Stimulated activated CD4-positive, alpha-beta T cell treated with anti-CD3 and anti-CD28 coated beads, Interleukin-1b, Interleukin-23, amount 100 ng/mL, for 48 hours (primary cell): ENCODE data around the gene SLC7A4.
A peak's percentile ranks its signal among the peaks of the same experiment; 100 is the strongest.

ENCODE experiments used
- DNase-seq: peaks from one replicate; pipeline ENCODE4 v3.0.0-alpha.2; 2020

SLC7A4 gene

DNA sequence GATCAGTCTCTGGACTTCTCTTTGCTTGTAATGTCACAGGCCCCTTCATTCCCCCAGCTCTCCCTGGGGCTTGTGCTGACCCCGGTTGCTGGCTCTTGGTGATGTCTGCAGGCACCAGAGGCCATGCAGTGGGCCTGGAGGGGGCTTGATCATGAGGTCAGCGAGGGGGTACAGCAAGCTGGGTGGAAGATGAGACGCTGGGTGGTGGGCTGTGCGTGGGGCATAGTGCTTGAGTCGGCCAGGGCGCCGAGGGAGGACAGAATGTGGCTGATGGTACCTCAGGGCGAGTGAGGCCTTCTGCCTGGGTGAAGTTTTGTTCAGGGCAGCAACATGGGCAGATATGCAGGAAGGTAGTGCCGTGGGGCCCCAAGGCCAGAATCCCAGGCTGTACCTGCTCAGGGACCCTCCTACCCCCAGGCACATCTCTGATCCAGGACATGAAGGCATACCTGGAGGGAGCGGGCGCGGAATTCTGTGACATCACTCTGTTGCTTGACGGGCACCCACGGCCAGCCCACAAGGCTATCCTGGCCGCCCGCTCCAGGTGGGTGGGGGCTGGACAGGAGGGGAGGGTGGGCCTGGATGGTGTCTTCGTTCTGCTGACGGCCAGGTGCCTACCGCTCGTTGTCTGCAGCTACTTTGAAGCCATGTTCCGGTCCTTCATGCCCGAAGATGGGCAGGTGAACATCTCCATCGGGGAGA is 36.9 kb downstream of the SLC7A4 start:
- DNase-seq = no peak

- DNase-seq = no peak
Observed at GRCh38 chr22:20994902-20995241, 37.5 kb downstream of the SLC7A4 start.

DNA sequence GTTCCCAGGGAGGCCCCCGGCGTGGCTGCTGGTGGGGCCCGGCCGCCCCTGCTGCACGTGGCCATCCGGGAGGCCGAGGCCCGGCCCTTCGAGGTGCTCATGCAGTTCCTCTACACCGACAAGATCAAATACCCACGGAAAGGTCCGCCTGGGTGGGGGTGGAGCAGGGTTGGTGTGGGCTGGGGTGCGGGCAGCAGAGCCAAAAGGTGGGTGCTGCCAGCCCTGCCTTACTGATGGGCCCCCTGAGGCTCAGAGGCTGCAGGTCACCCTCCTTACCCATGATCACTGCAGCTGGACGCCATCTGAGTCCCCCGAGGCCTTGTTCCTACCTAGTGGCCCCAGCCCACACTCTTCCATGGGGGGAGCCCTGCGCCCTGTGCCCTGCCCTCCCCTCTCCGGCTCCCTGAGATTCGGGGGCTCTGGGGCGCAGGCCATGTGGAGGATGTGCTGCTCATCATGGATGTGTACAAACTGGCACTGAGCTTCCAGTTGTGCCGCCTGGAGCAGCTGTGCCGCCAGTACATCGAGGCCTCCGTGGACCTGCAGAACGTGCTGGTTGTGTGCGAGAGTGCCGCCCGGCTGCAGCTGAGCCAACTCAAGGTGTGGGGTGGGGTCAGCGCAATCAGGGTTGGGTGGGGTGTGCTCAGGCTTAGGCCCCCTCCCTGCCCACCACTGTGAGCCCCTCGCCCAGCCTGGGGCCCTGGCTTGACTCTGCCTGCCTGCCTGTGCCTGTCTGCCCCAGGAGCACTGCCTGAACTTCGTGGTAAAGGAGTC is 38.0 kb downstream of the SLC7A4 start:
- DNase-seq = no peak

DNA sequence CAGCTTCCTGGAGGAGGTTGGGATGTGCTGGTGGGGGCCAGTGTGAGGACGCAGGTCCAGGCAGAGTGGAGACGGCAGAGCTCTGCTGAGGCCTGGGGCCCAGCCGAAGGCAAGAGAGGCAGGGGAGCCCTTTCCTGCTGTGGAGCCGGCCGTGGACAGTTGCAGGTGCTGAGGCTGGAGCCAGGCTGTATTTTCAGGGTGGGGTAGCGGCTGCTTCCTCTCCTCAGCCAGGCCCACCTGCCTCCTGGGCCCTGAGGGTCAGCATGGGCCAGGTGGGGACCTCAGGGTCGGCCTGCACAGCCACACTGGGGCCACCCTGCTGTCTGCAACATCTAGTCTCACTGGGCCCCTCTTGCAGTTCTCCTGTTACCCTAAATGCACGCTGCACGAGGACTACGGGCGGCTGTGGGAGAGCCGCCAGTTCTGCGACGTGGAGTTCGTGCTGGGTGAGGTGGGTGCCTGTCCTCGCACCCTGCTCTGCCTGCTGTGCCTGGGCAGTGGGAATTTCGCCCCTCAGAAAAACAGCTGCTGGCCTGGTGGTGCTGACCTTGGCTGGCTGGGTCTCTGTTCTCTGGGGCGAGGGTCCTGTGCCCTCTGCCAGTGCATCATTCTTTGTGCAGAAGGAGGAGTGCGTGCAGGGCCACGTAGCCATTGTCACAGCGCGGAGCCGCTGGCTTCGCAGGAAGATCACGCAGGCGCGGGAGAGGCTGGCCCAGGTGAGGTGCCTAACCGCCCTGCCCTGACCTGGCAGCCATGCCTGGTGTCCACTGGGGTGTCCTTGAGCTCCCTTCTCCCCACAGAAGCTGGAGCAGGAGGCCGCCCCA is 38.8 kb downstream of the SLC7A4 start:
- no peak for DNase-seq

- no peak for DNase-seq
Observed at GRCh38 chr22:20992456-20993303, 39.7 kb downstream of the SLC7A4 start.

GRCh38 chr22:20992056-20992442 is 40.3 kb downstream of the SLC7A4 start:
- no peak for DNase-seq

- no peak for DNase-seq
Observed at GRCh38 chr22:20991252-20992055, 40.9 kb downstream of the SLC7A4 start.

DNA sequence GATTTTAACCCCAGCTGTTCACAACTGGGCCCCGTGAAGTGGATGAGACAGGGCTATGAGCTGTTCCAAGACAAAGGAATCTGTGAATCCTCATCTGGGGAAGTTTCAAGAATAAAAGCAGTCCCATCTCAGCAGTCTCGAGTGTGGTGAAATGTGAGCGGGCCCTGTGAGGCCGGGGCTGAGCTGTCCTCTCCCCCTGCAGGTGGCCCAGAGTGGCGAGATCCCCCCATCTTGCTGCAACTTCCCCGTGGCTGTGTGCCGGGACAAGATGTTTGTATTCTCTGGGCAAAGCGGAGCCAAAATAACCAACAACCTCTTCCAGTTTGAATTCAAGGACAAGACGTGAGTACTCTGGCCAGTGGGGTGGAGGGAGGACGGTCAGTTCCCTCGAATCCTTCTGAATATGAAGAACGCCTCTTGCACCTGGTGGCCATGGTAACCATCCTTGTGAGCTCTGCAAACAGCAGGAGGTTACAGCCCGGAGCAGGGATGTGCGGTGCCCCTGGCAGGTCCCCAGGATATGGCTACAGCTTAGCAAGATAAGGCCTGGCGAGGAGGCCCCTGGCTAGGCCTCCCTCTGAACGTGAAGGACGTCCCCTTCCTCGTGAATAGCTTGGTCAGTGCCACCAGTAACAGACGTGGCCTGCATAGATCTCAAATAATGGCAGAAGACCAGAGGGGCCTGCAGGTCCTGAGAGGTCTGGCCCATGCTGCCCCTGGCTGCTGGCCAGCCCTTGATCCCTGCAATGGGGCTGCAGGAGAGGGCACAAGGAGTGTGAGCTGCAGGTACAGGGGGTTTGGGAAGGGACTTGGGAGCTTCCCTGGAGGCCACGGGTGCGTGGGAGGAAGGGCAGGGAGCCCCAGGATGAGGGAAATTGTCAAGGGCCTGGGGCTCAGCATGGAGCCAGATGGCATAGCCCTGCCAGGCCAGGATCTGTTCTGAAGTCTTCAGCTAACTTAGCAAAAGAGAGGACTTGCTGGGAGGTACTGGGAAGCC is 41.9 kb downstream of the SLC7A4 start:
- no peak for DNase-seq

- no peak for DNase-seq
Observed at GRCh38 chr22:20989323-20990138, 42.8 kb downstream of the SLC7A4 start.

DNA sequence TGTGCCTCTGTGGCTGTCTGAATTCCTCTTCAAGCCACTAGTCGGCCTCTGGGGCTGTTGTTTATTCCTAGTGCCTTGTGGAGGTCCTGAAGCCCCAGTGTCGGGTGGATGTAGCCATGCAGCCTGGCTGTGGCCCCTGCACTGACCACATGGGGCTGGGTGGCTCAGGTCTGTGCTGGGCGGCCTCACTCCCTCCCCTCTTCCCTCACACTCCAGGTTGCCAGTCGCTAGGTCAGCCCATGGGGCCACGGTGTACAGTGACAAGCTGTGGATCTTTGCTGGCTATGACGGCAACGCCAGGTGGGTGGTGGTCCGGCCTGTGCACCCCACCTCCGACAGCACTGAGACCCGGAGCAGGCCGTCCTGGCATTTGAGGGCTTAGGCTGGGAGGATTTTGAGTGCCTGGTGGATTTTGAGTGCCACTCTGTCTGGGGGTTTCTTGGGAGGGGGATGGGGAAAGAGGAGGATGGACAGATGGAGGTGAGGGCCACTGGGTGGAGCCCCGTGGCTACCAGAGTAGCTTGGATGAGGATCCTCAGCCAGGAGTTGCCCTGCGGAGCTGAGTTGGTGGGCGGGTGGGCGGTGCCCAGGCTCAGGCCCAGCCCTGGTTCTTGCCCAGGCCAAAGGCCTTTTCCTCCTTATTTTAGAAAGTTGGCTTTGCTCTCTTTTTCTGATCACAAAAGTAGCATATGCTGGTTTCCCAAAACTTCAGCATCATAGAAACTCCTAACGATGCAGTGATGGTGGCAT is 43.6 kb downstream of the SLC7A4 start:
- DNase-seq = no peak

DNA sequence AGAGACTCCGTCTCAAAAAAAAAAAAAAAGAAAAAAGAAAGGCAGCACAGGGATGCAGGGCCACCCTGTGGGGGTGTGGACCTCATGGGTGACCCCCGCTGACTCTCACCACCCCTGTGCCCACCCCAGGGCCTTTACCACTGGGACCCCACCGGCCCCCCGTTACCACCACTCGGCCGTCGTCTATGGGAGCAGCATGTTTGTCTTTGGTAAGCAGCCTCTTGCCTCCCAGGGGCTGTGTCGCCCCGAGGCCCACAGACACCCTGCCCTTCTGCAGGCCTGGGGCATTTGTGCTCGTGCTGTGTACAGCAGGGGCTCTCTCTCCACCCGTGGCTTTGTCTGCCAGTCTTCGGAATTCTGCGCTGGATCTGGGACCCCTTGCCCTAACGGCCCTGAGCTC is 45.0 kb downstream of the SLC7A4 start:
- no peak for DNase-seq

DNA sequence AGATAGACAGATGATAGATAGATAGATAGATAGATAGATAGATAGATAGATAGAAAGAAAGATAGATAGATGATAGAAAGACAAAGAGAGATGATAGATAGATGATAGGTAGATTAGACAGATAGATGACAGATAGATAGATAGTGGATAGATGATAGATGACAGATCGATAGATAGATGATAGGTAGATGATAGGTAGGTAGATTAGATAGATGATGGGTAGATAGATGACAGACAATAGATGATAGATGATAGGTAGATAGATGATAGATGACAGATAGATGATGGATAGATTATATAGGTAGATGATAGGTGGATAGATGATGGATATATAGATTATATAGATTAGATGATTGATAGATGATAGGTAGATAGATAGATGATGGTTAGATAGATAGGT is 46.0 kb downstream of the SLC7A4 start:
- no peak for DNase-seq

DNA sequence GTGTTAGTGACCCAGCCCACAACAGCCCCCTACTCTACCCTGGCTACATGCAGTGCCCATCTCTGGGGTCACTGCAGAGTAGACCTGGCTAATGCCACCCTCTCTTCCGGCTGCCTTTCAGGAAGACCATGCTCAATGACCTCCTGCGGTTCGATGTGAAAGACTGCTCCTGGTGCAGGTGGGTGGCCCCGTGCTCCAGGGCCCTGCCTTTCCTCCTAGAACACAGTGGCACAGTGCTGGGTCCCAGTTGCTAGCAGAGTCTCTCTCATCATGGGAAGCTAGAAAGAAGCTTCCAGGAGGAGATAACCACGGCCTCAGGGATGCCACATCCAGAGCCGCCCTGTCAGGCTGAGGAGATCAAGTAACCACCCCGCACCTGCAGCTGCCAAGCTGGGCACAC is 46.6 kb downstream of the SLC7A4 start:
- no peak for DNase-seq

DNA sequence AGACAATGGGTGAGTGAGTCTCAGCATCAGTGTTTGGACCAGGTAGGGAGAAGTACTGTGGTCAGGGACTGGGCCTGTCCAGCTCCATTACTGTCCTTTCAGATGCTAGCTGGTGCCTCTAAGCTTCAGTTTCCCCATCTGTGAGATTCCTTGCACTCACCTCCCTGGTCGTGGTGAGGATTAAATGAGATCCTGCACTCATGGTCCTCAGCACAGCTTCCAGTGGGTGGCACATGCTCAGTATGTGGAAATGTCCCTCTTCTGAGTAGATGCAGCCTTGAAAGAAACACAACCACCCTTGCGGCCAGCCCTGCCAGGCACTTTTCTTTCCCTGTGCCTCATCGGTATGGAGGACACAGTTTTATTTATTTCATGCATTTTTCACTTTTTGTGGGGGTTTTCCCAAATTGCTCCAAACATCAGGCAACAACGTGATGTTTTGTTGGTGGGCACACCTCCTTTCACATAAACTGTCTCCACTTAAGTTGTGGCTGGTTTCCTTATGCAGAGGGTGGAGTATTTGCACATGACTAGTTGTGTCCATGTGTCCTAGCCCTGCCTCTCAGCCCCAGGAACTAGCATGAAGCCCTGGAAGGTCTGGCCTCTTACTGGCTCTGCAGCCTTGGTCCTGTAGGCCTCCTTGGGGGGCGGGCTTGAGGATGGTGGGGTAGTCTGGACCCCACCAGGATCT is 49.1 kb downstream of the SLC7A4 start:
- no peak for DNase-seq

GRCh38 chr22:20982563-20982882 is 49.8 kb downstream of the SLC7A4 start:
- DNase-seq = no peak

- DNase-seq = peak; percentile 65
Observed at GRCh38 chr22:20981787-20982562, 50.4 kb downstream of the SLC7A4 start, which contains the start of gene LZTR1. LZTR1 (plus strand) TSS chr22:20982297; CDS start chr22:20982372, 75 bp downstream.

- no peak for DNase-seq
Observed at GRCh38 chr22:20980938-20981722, 51.2 kb downstream of the SLC7A4 start.
